Stimulated activated CD4-positive, alpha-beta T cell treated with anti-CD3 and anti-CD28 coated beads, Interleukin-15, amount 100 ng/mL, for 1 hour (primary cell): ENCODE measurements around the gene SLC30A4.
A peak's percentile ranks its signal among the peaks of the same experiment; 100 is the strongest.

Source experiments
- DNase-seq, 2 donors: peaks; one replicate each; pipeline ENCODE4 v3.0.0-alpha.2; 2020; ENCODE audit warnings: low read depth in 1 of 2, low spot score in 1 of 2

The SLC30A4 gene

DNA sequence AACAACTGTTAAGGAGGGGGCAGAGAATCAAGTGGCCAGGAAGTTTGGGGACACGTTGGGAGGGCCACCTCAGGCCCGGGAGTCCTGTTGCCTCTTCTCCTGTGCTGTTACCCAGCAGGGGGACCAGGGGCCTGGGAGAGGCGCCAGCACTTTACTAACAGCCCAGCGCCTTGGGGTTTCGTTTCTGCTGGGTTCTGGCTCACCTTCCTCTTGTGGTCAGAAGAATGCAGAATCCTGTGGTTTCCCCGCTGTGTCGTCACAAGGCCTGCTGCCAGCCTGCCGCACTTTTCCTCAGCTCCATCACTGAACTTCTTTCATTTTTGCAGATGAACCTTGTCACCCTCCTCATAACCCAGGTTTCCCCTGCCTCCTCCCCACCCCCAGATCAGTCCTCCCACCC is 67.7 kb downstream of the SLC30A4 start:
- DNase-seq, result peak in 1 of 2 donors; percentile 33

DNA sequence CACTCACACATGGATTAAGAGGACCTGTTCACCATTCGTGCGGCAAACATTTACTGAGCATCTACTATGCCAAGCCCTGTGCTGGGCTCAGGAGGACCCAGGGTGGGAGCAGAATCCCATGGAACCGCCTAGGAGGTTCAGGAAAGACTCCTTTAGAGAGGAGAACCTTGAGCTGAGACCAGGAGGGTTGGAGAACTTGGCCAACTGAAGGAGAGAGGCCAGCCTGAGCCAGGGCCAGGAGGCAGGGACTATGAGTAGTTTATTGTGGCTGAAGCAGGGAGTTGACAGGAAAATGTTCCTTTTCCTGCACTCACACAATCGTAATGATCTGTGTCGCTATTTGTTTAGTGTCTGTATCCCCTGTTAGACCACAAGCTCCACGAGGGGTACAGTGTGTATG is 71.3 kb downstream of the SLC30A4 start:
- DNase-seq, result no peak

DNA sequence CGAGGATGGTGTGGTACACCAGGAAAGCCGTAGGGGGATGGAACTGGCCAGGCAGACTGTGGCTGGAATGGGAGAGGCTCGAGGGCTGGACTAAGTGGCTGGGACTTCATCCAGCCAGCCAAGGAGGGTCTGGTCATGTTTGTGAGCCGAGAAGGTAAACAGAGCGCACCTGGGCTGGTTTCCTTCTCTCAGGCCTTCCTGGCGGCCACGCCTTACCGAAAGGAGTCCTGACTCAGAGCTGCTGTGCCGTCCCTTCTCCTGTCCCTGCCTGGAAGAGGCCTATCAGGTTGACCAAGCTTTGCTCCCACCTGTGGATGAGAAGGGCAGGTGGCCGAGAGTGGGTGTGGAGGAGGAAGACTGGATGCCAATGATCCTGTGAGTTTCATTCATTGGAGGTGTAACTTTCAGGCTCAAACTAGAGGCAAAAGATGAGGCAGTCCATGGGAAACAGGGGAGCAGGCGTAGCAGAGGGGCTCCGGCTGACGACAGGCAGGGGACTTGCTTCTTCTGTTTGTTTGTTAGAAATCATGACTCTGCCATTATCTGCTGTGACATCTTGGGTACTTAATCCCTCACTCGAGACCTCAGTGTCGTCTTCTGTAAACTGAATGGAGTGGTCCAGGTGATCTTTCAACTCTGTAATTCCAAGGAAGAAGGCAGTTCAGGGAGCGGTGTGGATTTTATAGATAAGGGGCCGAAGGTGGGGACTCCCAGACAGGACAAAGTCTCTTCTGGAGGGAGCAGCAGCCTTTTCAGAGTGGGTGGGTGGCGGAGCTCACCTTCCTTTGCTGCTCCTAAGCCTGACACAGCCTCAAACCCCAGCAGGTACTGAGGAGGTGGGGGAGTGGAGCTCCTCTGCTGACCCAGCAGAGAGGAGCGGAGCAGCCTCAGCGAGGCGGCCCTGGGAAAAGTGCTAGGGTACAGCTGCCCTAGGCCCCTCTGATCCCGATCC is 72.4 kb downstream of the SLC30A4 start:
- DNase-seq, result no peak

DNA sequence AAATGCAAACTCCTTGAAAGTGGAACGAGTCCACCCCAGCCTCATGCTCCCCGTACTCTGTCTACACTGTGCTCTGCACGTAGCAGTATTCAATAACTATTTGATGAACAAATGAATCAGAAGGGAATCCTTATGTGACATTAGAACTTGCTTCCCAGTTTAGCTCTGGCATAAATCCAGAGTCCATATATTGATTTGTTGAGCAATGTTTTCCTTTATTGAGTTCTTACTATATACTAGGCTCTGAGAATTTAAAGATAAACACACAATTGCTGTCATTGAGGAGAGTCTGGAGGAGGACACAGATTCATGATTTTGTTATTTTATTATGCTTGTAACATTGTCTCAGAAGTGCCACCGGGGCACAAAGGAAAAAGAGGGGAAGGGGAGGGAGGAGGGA is 73.2 kb downstream of the SLC30A4 start:
- no peak for DNase-seq

DNA sequence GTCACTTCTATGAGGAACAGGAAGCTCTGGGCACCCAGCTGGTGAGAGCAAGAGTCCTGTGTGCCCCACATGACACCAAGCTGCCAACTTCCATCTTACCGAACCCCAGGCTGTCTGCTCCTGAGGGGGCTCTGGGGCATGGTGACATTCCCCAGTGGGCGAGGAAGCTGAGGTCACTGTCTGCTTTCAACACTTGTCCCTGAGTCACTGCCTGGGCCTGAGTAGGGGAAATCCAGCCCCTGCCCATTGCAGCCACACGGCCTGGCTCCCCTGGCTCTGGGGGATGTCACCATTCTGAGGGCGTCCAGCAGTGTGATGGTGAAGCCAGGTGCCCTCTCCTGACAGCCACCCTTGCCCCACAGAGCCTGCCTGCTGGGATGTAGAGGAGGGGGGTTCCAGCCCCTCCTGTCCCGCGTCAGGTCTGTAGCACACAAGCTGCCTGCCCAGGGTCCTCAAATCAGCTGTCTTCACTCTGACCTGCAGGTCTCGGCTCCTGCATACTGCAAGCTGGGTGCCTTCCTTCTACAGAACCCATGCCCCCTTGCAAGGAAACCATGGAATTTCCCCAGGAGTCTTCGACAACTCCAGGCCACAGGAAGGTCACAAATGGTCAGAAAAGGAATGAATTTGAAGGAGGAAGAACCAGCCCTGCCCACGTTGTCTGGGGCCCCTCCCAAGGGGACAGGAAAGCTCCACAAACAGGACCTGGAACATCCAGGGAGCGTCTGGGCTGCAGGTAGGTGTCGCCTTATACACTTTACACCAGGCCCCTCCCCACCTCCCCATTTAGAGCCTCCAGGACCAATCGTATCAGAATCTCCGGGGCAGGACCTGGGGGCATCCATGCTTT is 74.3 kb downstream of the SLC30A4 start:
- no peak for DNase-seq

DNA sequence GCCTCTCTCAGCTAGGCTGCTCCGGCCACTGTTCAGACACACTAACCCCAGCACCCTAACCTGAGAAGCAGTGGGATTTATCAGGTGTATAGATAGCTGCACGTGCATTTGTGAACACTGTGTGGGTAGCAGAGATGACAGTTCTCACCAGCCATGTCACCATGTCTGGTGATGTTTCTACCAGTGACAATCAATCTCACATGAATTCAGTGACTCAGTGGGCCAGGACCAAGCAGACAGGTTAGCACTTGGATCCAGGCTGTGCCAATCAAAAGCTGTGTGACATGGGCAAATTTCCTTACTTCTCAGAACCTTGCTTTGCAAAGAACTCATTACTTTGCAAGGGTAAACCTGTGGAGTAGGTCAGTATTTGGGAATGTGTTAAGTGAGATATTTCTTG is 78.9 kb downstream of the SLC30A4 start:
- no peak for DNase-seq

DNA sequence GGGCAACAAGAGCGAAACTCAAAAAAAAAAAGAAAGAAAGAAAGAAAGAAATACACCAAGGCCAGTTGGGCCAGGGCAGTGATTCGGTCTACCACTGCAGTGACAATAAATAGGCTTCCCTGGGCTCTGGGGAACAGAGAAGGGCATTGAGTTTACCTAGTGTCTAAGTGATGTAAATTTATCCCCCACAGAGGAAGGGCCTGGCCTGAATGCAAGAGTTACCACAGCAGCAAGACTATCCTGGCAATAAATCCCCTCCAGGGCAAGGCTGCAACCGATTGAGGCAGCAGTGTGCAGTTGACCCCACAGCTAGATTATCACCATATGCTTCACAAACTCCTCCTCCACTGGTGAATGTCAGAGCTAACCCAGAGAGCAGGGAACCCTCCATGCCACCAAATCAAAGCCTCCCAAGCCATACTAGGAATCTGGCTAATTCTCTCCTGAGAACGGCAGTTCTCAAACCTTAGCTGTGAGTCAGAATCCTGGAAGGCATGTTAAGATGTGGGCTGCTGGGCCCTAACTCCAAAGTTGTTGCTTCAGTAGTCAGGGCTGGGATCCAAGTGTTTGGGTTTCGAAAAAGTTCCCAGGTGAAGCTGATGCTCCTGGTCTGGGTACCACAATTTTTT is 79.9 kb downstream of the SLC30A4 start:
- no peak for DNase-seq

DNA sequence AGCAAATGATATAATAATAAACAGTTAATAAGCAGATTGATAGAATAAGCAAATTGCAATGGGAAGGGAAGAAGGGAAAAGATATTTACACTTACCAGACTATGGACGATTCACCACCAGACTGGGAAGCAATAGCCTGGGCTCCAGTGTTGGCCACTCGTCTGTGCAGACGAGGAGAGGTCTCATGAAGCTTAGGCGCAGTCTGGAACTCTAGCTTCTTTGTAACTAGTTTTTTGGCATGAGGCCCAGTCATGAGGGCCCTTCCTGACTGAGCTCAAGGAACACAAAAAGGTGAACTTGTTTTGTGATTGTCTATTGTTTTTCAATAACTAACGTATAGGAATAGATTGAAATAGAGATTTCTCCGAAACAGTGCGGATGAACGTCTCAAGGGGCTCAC is 80.9 kb downstream of the SLC30A4 start:
- no peak for DNase-seq

DNA sequence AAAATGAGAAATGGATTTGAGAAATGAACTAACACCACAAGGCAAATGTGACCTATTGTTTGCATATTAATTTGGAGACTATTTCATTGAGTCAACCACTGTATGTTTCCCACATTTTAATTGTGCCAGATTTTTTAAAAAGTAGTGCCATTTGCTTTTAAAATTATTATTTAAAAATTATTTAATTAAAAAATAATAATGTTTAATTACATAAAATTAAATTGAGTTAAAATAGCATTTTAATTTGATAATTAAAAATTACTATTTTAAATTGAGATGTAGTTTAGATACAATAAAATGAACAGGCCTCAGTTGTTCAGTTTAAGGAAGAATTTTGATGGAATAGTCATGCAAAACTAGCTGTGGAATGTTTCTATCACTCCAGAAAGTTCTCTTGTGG is 81.5 kb downstream of the SLC30A4 start:
- DNase-seq, result no peak

DNA sequence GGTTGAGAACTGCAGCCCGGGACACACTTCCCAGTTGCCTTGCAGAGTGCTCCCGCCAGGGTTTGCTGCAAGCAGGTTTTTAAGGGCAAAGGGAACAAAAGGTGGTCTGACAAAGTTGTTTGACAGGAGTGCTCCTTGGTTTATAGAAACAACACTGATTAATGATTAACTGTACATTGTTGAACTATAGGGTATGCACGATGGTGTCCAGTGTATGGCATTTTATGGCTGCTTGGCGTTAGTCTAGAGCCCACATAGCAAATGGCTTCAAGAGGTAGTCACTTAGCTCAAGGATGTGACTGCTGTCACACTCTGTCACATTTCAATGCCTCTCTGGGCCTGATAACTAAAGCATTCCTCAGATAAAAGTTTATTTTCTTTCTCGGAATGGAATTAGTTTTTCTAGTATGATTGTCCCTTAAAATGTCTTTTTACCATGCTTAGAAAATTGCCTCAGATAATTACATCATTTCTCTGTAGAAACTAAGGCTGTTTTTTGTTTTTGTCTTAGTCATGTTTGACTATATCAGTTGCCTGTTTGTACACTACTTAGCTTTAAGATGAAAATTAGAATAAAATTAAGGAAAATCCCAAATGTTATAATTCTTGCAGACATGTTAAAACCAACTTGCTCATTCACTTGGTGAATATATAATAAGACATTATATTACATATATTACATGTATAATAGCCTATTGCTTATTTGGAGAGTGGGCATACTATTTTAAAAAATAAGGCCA is 82.9 kb downstream of the SLC30A4 start:
- DNase-seq, result no peak

DNA sequence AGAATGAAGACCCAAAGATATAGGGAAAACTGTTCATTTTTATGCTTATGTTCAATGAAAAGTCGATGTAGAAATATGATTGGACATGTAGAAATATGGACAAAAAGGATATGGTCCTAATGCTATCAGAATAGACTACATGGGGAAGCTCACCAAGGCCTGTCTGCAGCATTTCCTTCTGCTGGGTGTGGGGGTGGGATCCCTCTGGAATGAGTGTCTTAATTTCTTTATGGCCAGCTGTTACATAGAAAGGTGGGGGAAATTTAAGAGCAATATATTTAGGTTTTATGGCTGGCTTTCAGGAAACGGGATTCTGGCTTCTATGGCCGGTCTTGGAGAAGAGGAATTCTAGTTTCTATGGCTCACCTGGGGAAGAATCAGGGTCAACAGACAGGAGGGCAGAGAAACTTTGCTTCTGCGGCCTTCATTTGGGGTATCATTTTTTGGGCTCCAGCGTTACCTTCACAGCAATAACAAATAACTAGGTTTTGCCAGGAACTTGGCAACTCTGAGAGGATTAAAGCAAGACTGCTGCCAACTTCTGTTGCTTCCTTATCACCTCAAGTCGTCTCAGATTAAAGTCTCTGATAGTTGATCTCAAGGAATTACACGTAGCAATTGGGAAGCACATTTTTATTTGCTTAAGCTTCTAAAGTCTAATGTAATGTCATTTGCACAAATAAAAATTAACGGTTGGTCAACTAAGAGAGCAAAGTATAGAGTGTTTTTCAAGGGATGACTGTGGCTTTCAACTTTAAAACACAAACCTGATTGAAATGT is 87.2 kb downstream of the SLC30A4 start:
- DNase-seq, result no peak

DNA sequence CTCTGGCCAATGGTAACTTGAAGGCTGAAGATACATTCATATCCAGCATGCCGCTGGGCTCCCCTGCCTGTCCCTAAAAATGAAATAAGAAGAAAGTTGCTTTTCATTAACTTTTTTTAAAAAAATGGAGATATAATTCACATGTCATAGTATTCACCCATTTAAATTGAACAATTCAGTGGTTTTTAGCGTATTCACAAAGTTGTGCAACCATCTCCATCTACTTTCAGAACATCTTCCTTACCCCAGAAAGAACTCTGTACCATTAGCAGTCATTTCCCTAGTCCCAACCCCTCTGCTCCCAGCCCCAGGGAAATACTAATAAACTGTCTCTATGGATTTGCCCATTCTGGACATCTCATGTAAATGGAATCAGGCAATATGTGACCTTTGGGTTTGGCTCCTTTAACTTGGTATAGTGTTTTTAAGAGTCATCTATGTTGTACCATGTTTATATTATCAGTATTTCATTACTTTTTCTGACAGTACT is 88.4 kb downstream of the SLC30A4 start:
- no peak for DNase-seq

DNA sequence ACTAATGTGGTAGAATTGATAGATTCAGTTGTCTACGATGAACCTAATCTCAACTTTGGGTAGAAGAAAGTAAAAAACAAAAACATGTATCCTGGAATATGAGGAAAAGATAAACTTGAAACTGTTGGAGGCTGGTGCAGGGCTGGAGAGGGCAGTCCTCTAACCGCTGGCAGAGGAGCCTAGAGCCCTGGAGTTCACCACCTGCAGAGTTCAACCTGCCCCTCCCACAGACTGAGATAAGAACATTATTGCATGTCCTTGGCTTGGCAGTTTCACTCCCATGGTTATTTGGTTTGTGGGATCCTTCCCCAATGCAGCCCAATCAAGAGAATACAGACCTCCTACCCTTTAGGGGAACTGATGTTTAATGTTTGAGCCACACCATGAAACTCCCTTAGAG is 91.0 kb downstream of the SLC30A4 start:
- DNase-seq, result no peak

DNA sequence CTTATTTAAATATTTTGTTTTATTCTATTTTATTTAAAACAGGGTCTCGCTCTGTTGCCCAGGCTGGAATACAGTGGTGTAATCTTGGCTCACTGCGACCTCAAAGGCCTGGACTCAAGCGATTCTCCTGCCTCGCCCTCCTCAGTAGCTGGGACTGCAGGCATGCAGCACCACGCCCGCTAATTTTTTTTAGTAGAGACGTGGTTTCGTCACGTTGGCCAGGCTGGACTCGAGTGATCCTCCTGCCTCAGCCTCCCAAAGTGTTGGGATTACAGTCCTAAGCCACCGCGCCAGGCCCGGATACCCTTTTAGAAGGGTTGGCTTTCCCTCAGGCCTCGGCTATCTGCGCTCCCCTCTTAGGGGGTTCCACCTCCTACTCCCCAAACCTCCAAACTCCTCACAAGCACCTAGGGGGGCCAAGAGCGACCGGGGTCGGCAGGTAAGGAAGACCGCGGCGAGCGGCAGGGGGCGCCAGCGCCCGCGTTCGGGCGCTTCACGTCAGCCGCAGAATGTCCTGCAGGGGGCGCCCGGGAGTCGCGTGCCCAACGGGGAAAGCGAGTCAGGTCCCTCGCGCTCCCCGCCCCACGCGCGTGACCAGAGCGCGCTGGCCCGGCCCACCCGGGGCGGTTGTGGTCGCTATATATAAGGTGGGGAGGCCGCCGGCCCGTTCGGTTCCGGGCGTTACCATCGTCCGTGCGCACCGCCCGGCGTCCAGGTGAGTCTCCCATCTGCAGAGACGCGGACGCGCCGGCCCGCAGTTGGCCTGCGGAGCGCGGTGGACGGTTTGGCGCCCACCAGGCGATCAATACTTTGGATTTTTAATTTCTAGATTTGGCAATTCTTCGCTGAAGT is 92.4 kb downstream of the SLC30A4 start:
- peak; percentile 78 to 84 for DNase-seq
